Fibroblast of skin of abdomen (primary cell): ENCODE measurements around the gene ACAA1.
"Not testable (repeated sequence)": the region's sequence is repeated elsewhere in the genome, so short reads cannot be mapped to it uniquely, and the experiment has no call there.

ENCODE experiments used
- DNase-seq: peaks from one replicate; pipeline ENCODE4 v3.0.0-alpha.2; 2013

Gene ACAA1

GRCh38 chr3:38134517-38135143 is 2.3 kb downstream of the ACAA1 start:
- not testable (repeated sequence) for DNase-seq

GRCh38 chr3:38133557-38134405 is 3.1 kb downstream of the ACAA1 start:
- no peak for DNase-seq

- no peak for DNase-seq
These were observed 3.7 kb downstream of the ACAA1 start for GRCh38 chr3:38133209-38133556.

- DNase-seq = peak; percentile 16
These were observed 5.1 kb downstream of the ACAA1 start for GRCh38 chr3:38131621-38132369.

DNA sequence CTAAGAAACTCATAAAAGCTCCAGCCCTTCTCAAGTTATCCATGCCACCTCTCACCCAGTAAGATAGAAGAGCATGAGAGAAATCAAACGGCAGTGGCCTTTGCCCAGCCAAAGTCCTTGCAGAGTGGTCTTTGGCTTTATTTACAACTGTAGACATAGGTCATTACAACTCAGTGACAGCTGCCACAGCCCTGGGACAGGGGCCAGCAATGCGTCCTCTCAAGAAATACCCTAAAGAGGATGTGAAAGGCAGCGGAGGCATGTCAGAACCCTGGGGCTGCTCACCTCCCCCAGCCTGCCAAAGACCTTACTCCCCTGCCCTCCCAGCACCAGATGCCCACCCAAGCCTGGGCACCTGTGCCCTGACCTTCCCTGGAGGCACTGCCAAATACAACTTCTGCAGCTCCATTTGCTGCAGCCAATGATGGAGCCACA is 6.3 kb downstream of the ACAA1 start:
- no peak for DNase-seq

DNA sequence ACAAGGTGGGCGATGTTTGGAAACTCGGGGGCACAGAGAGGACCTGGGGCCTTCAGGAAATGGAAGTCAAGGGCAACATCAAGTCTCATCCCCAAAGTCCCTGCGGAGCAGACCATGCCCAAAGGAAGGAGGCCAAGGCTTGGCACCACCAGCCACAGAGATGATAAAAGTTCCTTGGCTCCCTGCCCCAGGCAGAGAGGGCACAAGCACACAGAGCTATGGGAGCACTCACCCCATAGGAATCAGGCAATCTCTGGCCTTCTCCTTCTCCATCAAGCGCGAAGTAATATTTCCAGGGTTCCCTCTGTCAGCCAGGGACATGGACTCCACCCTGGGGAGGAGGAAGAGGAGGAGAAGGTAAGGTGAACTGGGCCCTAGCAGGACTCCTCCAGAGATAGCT is 7.9 kb downstream of the ACAA1 start:
- no peak for DNase-seq

GRCh38 chr3:38128303-38128655 is 8.6 kb downstream of the ACAA1 start:
- DNase-seq = no peak

DNA sequence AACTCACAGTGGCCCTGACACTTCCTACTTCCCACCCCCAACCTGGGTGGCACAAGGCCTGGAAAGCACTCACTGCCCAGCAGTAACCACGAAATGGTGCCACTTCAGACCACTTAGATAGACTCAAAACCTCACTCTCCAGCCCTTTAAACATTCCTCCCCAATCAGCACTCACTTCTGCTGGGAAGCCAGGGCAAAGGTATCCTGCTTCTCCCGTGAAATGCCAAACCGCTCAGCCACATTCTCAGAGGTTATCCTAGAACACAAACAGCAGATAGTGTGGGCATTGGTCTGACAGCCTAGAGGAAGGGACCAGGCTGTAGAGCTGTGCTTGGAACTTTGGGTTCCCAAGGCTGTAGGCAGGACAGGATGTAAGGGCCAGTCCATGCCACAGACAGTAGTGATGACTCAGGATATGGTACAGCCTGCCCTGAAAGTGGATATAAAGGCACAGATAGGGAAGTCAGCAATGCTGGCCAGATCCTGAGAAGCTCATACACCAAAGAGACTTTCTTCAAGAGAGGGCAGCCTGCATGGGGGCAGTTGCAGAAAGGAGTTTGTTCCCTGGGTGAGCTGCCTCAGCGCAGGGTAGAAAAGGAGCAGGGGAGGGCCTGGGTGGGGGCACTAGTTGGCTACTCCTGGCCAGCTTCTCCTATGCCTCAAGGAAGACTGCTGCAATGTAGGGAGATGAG is 9.2 kb downstream of the ACAA1 start:
- no peak for DNase-seq

DNA sequence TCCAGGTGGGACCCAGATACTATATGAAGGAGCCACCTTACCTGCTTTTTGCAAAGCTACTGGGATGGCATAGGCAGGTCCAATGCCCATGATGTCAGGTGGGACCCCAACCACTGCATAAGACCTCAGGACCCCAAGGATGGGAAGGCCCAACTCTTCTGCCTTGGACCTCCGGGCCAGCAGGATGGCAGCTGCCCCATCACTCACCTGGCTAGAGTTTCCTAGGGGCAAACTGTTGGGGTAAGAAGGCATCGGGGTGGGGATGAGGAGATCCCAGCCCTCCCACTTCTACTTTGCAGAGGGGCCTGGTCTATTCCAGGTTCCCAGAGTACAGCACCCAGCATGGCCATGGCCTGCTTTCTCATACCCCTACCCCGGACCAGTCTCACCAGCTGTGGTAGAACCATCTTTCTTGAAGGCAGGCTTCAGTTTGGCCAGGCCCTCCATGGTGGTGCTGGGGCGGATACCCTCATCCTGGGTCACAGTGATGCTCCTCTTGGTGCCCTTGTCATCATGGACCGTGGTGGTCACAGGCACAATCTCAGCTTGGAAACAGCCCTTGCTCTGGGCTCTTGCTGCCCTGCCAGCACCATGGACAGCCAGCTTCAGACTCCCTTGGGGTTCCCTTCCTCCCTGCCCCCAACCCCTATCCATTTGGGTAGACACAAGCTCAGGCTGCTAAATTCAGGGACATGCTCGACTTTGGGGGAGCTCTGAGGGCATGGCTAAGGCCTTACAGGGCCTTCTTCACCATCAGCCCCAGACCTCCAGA is 10.6 kb downstream of the ACAA1 start:
- DNase-seq = no peak

- no peak for DNase-seq
These were observed 11.4 kb downstream of the ACAA1 start for GRCh38 chr3:38125305-38126120.

GRCh38 chr3:38124324-38125122 is 12.4 kb downstream of the ACAA1 start:
- no peak for DNase-seq

DNA sequence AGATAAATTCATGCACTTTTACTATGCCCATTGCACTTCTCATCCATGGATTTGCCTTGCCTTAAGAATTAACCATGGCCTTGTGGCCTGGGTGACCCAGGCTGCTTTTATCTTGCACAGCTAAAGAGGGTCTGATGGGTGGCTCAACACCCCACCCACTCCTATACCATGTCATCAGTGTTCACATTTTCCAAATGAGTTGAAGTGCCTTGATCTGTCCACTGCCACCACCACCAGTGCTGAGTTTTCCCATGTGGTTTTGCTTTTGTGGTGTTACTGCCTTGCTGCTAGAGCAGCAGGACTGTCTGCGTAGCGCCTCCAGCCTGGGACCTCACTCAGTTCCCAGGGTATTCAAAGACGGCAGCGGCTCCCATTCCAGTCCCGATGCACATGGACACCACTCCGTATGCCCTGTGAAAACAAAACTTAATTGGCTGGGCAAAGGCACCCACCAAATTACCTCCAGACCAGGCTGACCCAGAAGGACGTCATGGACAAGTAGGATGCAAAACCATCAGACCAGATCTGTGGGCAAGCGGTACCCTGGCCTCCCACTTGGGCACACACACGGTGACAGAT is 14.1 kb downstream of the ACAA1 start:
- DNase-seq = no peak

DNA sequence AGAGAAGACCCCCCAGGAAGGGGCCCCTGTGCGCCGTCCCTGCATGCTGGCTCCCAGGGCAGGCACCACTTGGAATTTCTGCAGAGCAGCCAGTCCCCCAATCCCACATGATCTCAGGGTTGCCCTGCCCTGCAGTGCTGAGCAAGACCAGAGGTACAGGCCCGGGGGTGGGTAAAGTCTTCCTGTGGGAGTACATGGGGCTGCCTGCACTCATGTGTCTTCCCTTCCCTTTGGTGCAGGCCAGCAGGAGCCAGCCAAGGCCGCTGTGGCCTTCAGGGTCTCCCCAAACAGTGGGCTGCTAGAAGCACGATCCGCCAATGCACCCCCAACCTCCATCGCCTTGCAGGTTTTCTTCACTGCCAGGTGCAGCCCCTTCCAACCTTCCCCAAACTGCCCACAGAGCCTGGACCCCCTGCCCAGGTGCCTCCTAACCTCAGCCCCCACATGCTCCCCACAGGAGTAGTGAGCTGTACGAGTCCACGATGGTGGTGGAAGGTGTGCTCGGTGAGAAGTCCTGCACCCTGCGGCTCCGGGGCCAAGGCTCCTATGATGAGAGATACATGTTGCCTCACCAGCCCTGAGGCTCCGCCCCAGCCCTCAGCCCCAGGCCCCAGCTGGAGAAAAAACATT is 15.0 kb downstream of the ACAA1 start:
- DNase-seq = no peak

DNA sequence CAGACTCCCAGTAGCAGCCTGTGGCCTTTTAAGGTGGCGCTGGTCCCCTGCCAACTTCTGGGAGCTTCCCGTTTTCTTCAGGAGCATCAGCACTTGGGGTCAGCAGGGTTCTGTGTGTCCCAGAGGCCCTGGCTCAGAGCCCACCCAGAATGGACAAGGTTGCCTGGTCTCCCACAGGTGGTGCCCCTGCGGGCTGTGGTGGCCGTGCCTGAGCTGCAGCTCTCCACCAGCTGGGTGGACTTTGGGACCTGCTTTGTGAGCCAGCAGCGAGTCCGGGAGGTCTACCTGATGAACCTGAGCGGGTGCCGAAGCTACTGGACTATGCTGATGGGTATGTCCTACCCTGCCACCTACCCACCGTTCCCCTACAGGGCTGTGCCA is 15.5 kb downstream of the ACAA1 start:
- no peak for DNase-seq

DNA sequence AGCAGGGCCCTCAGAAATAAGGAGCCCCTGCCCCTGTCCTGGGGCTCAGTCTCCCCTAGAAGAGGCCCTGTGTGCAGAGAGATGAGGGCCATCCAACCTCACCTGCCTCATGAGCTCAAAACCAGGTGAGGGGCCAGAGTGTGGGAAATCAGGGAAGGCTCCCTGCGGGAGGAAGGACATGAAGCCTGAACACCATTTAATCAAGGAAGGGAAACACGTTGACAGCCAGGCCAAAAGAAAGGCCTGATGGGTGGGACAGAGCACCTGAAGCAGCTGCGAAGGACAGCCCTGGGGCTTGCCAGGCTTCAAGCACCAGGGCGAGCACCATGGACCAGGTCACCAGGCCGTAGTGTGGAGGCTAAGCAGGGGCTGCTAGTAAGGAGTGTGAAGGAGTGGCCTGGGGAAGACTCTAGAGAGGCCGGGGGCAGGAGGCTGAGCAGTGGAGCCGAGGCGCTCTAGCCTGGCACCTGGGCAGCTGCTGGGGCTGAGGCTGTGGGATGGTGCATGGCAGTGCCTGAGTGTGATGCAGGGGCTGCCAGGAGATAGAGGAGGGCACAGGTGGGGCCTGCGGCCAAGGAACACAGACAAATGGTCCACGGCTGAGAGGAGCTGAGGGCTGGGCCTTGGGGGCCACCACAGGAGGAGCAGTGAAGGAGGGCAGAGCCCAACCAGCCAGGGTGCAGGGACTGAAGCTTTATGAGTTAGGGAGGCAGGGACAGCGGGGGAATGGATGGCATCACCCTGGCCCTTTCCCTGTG is 16.1 kb downstream of the ACAA1 start:
- DNase-seq = no peak

DNA sequence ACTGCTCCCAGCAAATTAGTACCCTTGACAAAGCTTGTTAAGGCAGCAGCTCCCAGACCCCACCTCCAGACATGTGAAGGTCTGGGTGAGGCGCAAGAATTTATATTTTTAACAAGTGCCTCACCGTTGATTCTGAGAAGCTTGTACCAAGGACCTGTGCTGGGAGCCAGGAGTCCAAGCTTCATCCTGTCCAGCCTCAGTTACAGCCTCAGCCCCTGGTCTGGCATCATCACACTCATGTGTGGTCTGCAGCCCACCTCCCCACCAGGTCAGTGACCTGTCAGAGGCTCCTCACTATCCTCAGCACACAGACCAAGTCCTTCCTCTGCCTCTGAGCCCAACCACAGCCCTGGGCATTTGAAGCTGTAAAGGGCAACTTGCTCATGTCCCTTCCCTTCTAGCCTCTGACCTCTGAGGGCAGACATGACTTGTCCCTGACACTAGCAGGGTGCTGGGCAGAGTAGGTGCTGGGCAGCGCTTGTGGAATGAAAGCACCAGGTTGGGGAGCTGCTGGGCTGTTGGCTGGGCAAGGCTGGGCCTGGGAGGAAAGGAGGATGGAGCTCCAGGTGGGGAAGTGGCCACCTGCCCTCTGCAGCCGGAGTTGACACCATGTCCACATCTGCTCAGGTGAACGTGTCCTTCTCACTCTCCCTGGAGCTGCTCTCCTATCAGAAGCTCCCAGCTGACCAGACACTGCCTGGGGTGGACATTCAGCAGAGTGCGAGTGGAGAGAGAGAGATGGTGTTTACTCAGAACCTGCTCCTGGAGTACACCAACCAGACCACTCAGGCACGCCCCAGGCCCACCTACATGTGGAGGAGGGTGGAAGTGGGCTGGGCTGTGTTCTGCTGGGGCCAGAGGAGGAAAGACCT is 16.9 kb downstream of the ACAA1 start:
- no peak for DNase-seq

DNA sequence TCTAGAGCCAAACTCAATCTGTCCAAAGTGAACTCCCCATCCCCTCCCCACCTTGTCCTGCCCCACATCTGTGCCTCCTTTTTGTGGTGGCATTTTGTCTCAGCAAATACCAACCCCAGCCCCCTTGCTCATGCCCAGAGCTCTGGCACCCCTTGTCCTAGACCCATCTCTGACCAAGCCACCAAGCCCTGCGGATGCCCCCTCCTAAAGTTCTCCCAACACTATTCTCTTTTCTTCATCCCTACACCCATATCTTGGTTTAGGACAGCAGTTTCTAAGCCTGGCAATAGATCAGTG is 17.7 kb downstream of the ACAA1 start:
- DNase-seq = no peak
